MM.1S (cell line): ENCODE results near the gene NELL1.

Source experiments
- DNase-seq: peaks from one replicate; pipeline ENCODE4 v3.0.0-alpha.2; 2015
- H2AFZ ChIP-seq: fragments of 300-600 bp; sonication (generic); 2 replicates; pipeline ENCODE4 v1.6.0; 2016; ENCODE audit warnings: antibody characterized with exemption, low read length
- H3F3A ChIP-seq: fragments of 300-600 bp; sonication (generic); 2 replicates; pipeline ENCODE4 v1.6.1; 2016; ENCODE audit warnings: mild to moderate bottlenecking, antibody characterized with exemption, low read length, moderate library complexity, mixed read lengths; ENCODE audit not compliant: insufficient read depth
- H3K27ac ChIP-seq: fragments of 300-600 bp; sonication (generic); 2 replicates; pipeline ENCODE4 v1.5.1; 2016; ENCODE audit warnings: mild to moderate bottlenecking, low read length
- H3K27me3 ChIP-seq: fragments of 300-600 bp; sonication (generic); replicated peaks from 2 replicates; pipeline ENCODE4 v1.6.0; 2016; ENCODE audit warnings: low read length; ENCODE audit not compliant: insufficient read depth
- H3K36me3 ChIP-seq: fragments of 300-600 bp; sonication (generic); replicated peaks from 2 replicates; pipeline ENCODE4 v1.6.1; 2016; ENCODE audit warnings: mild to moderate bottlenecking, low read length, mixed read lengths; ENCODE audit not compliant: insufficient read depth
- H3K4me1 ChIP-seq: fragments of 300-600 bp; sonication (generic); 2 replicates; pipeline ENCODE4 v1.6.1; 2016; ENCODE audit warnings: low read length, mixed read lengths
- H3K4me2 ChIP-seq: fragments of 300-600 bp; sonication (generic); 2 replicates; pipeline ENCODE4 v1.6.0; 2016; ENCODE audit warnings: low read depth, low read length
- H3K4me3 ChIP-seq: fragments of 300-600 bp; sonication (generic); 2 replicates; pipeline ENCODE4 v1.5.1; 2016; ENCODE audit warnings: low read length, mixed read lengths
- H3K79me2 ChIP-seq: fragments of 300-600 bp; sonication (generic); 2 replicates; pipeline ENCODE4 v1.6.1; 2016; ENCODE audit warnings: mixed run types, low read length, mixed read lengths
- H3K9ac ChIP-seq: fragments of 300-600 bp; sonication (generic); 2 replicates; pipeline ENCODE4 v1.6.1; 2016; ENCODE audit warnings: low read length, mixed read lengths
- H3K9me2 ChIP-seq: fragments of 300-600 bp; sonication (generic); replicated peaks from 2 replicates; pipeline ENCODE4 v1.6.1; 2016; ENCODE audit warnings: mild to moderate bottlenecking, low read length, mixed read lengths; ENCODE audit not compliant: insufficient read depth
- H3K9me3 ChIP-seq: fragments of 300-600 bp; sonication (generic); replicated peaks from 2 replicates; pipeline ENCODE4 v1.6.1; 2016; ENCODE audit warnings: mild to moderate bottlenecking, low read length, mixed read lengths; ENCODE audit not compliant: insufficient read depth
- H4K20me1 ChIP-seq: fragments of 300-600 bp; sonication (generic); 2 replicates; pipeline ENCODE4 v1.6.1; 2016; ENCODE audit warnings: mild to moderate bottlenecking, low read length, moderate library complexity, mixed read lengths; ENCODE audit not compliant: insufficient read depth
- CTCF ChIP-seq: fragments of 300-600 bp; sonication (generic); IDR thresholded peaks from 2 replicates; pipeline ENCODE4 v1.5.1; 2016; ENCODE audit warnings: antibody characterized with exemption, low read length, mixed read lengths
- EZH2 ChIP-seq: fragments of 300-600 bp; sonication (generic); optimal IDR thresholded peaks from 2 replicates; pipeline ENCODE3; 2017; ENCODE audit warnings: low read depth, mild to moderate bottlenecking, antibody characterized with exemption, low read length, mixed read lengths
- EZH2phosphoT487 ChIP-seq: fragments of 300-600 bp; sonication (generic); IDR thresholded peaks from 2 replicates; pipeline ENCODE4 v1.6.1; 2018; ENCODE audit warnings: antibody characterized with exemption, low read length

NELL1 gene

GRCh38 chr11:21110415-21110814, 441.0 kb downstream of the NELL1 start:
- DNase-seq: no peak
- no peak overlapping the region for H2AFZ ChIP-seq

GRCh38 chr11:21113876-21114275, 444.5 kb downstream of the NELL1 start:
- Histone ChIP-seq H3K9me2 (no peaks in the 10 kb centered on the region), H3K79me2 (no peaks in the 10 kb centered on the region), H3K27ac (no peak overlapping the region), H3K9ac (no peak overlapping the region), H3K4me1 (no peaks in the 10 kb centered on the region), H3K36me3 (no peaks in the 10 kb centered on the region), H4K20me1 (no peaks in the 10 kb centered on the region), H3K27me3 (no peaks in the 10 kb centered on the region), H3K9me3 (no peaks in the 10 kb centered on the region), H3F3A (no peaks in the 10 kb centered on the region), H3K4me2 (no peak overlapping the region), H3K4me3 (no peak overlapping the region), H2AFZ (no peak overlapping the region)
- no peak for DNase-seq
- TF ChIP-seq EZH2phosphoT487 (no peak), EZH2 (no peak), CTCF (no peak)

More at GRCh38 chr11:21110415-21110814, 441.0 kb downstream of the NELL1 start:
- Histone ChIP-seq H3K9me2 (no peaks in the 10 kb centered on the region), H3K27me3 (no peaks in the 10 kb centered on the region), H3K36me3 (no peaks in the 10 kb centered on the region), H3K9ac (no peak overlapping the region), H3F3A (no peaks in the 10 kb centered on the region), H3K4me2 (no peak overlapping the region), H3K79me2 (no peaks in the 10 kb centered on the region), H3K4me3 (no peak overlapping the region), H3K9me3 (no peaks in the 10 kb centered on the region), H3K4me1 (no peaks in the 10 kb centered on the region), H4K20me1 (no peaks in the 10 kb centered on the region), H3K27ac (no peak overlapping the region)
- TF ChIP-seq EZH2: no peak
- no peak for TF ChIP-seq EZH2phosphoT487
- TF ChIP-seq CTCF: no peak

- H3K4me1 ChIP-seq: no peaks in the 10 kb centered on the region
- no peak for DNase-seq
- H3K4me2 ChIP-seq: no peak overlapping the region
- no peaks in the 10 kb centered on the region for H3K36me3 ChIP-seq
- H3K27me3 ChIP-seq: no peaks in the 10 kb centered on the region
- H4K20me1 ChIP-seq: no peaks in the 10 kb centered on the region
- H3K9ac ChIP-seq: no peak overlapping the region
- no peaks in the 10 kb centered on the region for H3K9me3 ChIP-seq
- no peaks in the 10 kb centered on the region for H3F3A ChIP-seq
- H3K27ac ChIP-seq: no peak overlapping the region
- H3K9me2 ChIP-seq: no peaks in the 10 kb centered on the region
- no peak overlapping the region for H3K4me3 ChIP-seq
- H2AFZ ChIP-seq: no peak overlapping the region
- TF ChIP-seq EZH2: no peak
- TF ChIP-seq EZH2phosphoT487: no peak
- no peak for TF ChIP-seq CTCF
- no peaks in the 10 kb centered on the region for H3K79me2 ChIP-seq
Observed at GRCh38 chr11:21116009-21116408, 446.6 kb downstream of the NELL1 start.
